OCI-LY7 (cell line): ENCODE measurements around the gene MPV17L2. TPM values are rescaled to one million over a fixed set of nuclear protein-coding genes. Genes with fewer than 3 reads are reported as not detected.

ENCODE experiments used
- BruUV-seq: library from RNA; stranded (reverse); fragments of 400-500 nt; replicated peaks from 2 replicates; lab custom pipeline; 2021; lab: Mats Ljungman, UMichigan
- CTCF ChIA-PET: fragments of 300-600 bp; sonication (Branson Sonifier 250); formaldehyde crosslinking; loops from one replicate; lab custom pipeline; 2022; ENCODE audit warnings: antibody characterized with exemption; ENCODE audit not compliant: unreplicated experiment; lab: Charles Lee
- POLR2A ChIA-PET: fragments of 300-600 bp; sonication (Branson Sonifier 250); formaldehyde crosslinking; loops from one replicate; lab custom pipeline; 2022; ENCODE audit warnings: antibody characterized with exemption; lab: Charles Lee
- DNase-seq: peaks from one replicate; pipeline ENCODE4 v3.0.0-alpha.2; 2015; ENCODE audit warnings: low spot score
- H2AFZ ChIP-seq: fragments of 200-600 bp; sonication (generic), shearing (Covaris generic); 2 replicates; pipeline ENCODE4 v1.6.1; 2014; ENCODE audit warnings: mild to moderate bottlenecking, antibody characterized with exemption, low read length, moderate library complexity
- H3K27ac ChIP-seq: fragments of 200-600 bp; sonication (generic); 2 replicates; pipeline ENCODE4 v1.5.1; 2014; ENCODE audit warnings: mixed run types, low read depth, mild to moderate bottlenecking, moderate library complexity, low read length, inconsistent platforms; ENCODE audit not compliant: poor library complexity, severe bottlenecking
- H3K36me3 ChIP-seq: fragments of 200-600 bp; sonication (generic); 2 replicates; pipeline ENCODE4 v1.6.1; 2014; ENCODE audit warnings: mild to moderate bottlenecking, antibody characterized with exemption, low read length, moderate library complexity, mixed read lengths; ENCODE audit not compliant: insufficient read depth
- H3K4me1 ChIP-seq: fragments of 200-600 bp; sonication (generic); 2 replicates; pipeline ENCODE4 v1.5.1; 2014; ENCODE audit warnings: mild to moderate bottlenecking, low read length; ENCODE audit not compliant: insufficient read depth, poor library complexity, severe bottlenecking
- H3K4me2 ChIP-seq: fragments of 200-600 bp; sonication (generic); 2 replicates; pipeline ENCODE4 v1.6.1; 2014; ENCODE audit warnings: mild to moderate bottlenecking, low read length
- H3K4me3 ChIP-seq: fragments of 200-600 bp; sonication (generic); 2 replicates; pipeline ENCODE4 v1.5.1; 2014; ENCODE audit warnings: mild to moderate bottlenecking, low read depth, low read length; ENCODE audit not compliant: poor library complexity, severe bottlenecking
- H3K79me2 ChIP-seq: fragments of 200-600 bp; sonication (generic); 2 replicates; pipeline ENCODE4 v1.6.1; 2016; ENCODE audit warnings: low read depth, mild to moderate bottlenecking, low read length, moderate library complexity, mixed read lengths; ENCODE audit not compliant: insufficient read depth
- H3K9me2 ChIP-seq: fragments of 200-600 bp; sonication (generic); 2 replicates; pipeline ENCODE4 v1.6.1; 2016; ENCODE audit warnings: mild to moderate bottlenecking, low read length, mixed read lengths; ENCODE audit not compliant: insufficient read depth
- H3K9me3 ChIP-seq: fragments of 200-600 bp; sonication (generic); 2 replicates; pipeline ENCODE4 v1.6.1; 2014; ENCODE audit warnings: mild to moderate bottlenecking, mixed run types, low read length, mixed read lengths
- H4K20me1 ChIP-seq: fragments of 200-600 bp; sonication (generic); 2 replicates; pipeline ENCODE4 v1.6.1; 2014; ENCODE audit warnings: mild to moderate bottlenecking, antibody characterized with exemption, low read length, moderate library complexity, mixed read lengths; ENCODE audit not compliant: insufficient read depth
- EZH2phosphoT487 ChIP-seq: fragments of 200-600 bp; sonication (generic); IDR thresholded peaks from 2 replicates; pipeline ENCODE4 v1.6.1; 2018; ENCODE audit warnings: low read depth, borderline replicate concordance, mild to moderate bottlenecking, mixed run types, antibody characterized with exemption, low read length, moderate library complexity, mixed read lengths
- intact Hi-C: fragments of 100-400 bp; cut with micrococcal nuclease; formaldehyde crosslinking; loops from one replicate; pipeline ENCODE4 v1.10.0; 2022; ENCODE audit not compliant: unreplicated experiment
- total RNA-seq, 2 experiments: library from RNA; depleted of rRNA in 1 of 2; stranded (reverse); fragments of >200 nt in 1 of 2; shearing (Covaris generic) in 1 of 2; gene quantifications; 2 replicates each; pipeline ENCODE4 v1.2.3, GENCODE V29; 2014 to 2022
- TF ChIP-seq, protein P1 (sequence below): fragments of 200-600 bp; sonication (generic); conservative IDR thresholded peaks from 2 replicates; pipeline ENCODE4 v1.5.1; 2014; ENCODE audit warnings: mild to moderate bottlenecking, antibody characterized with exemption, low read length, moderate library complexity, mixed read lengths

Gene MPV17L2
- total RNA-seq, 2 experiments from 2014 or later: 22.6 to 23.7 TPM

DNA sequence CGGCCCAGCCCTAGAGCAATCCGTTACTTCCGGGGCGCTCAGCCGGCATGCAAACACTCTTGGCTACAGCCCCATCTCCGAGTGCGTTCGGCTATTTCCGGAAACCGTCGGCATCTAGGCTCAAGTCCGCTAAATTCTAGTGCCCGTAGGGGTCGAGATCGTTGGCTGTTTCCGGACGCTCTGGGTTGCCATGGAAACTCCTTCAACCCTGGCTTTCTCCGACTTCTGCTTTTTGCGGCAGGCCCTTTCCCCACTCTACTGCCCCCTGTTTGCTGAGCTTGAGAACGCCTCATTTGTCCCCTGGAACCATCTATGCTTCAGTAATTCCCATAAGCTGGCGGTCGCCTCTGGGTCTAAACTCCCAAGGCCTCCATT lies 40.6 kb upstream of the MPV17L2 start:
- BruUV-seq: no TSS peak
- intact Hi-C loops: loop anchor here (2.0 to 5.0 kb wide), 2 partner anchors 34 to 145 kb away; partner anchors contain the start of gene ARRDC2
- H3K9me2 ChIP-seq: no peaks in the 10 kb centered on the region
- H3K27ac ChIP-seq: peak overlapping the region; percentile 90
- no peak for TF ChIP-seq EZH2phosphoT487
- TF ChIP-seq, protein P1, sequence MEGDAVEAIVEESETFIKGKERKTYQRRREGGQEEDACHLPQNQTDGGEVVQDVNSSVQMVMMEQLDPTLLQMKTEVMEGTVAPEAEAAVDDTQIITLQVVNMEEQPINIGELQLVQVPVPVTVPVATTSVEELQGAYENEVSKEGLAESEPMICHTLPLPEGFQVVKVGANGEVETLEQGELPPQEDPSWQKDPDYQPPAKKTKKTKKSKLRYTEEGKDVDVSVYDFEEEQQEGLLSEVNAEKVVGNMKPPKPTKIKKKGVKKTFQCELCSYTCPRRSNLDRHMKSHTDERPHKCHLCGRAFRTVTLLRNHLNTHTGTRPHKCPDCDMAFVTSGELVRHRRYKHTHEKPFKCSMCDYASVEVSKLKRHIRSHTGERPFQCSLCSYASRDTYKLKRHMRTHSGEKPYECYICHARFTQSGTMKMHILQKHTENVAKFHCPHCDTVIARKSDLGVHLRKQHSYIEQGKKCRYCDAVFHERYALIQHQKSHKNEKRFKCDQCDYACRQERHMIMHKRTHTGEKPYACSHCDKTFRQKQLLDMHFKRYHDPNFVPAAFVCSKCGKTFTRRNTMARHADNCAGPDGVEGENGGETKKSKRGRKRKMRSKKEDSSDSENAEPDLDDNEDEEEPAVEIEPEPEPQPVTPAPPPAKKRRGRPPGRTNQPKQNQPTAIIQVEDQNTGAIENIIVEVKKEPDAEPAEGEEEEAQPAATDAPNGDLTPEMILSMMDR: peak; percentile 88
- H4K20me1 ChIP-seq: no peaks in the 10 kb centered on the region
- peak overlapping the region; percentile 94 for H3K4me2 ChIP-seq
- DNase-seq: peak; percentile 100
- CTCF ChIA-PET: no interaction called here
- H3K79me2 ChIP-seq: peaks cover 3% of the 10 kb centered on the region; the same call in 1 of the 2 replicates
- peaks cover 28% of the 10 kb centered on the region for H3K36me3 ChIP-seq
- H3K9me3 ChIP-seq: no peaks in the 10 kb centered on the region
- POLR2A ChIA-PET: no interaction called here
- H3K4me3 ChIP-seq: peak overlapping the region; percentile 82
- H2AFZ ChIP-seq: peak overlapping the region; percentile 58; the same call in 1 of the 2 replicates
- H3K4me1 ChIP-seq: peaks cover 27% of the 10 kb centered on the region

DNA sequence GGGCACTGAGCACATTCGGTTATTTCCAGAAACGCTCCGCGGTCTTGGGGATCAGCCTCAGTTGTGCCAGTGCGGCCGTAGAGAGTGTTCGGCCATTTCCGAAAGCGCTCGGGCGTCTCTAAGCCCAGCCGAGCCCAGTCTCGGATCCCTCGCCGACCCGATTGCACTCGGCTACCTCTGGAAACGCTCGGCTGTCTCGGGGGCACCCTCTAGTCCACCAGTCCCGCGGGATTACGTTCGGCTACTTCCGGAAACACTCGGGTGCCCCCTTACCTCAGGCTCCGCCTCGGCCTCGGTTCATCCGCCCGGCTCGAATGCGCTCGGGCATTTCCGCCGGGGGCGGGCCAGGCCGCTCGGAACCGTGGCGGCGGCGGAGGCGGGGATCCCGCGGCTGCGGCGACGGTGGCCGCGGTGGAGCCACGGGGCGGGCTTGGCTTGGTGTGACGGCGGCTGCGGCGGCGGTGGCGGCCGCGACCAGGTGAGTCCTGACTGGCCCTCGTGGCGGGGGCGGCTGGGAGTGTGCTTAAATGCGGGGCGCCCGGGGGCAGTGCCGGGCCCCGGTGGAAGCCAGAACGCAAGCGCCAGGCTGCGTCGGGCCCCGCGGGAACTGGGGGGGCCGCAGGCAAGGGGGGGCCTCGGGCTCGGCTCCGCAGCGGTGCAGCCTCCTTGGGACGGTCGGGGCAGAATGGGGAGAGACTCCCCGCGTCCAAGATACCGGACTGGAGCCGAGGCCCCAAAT lies 40.0 kb upstream of the MPV17L2 start, which contains the start of gene PIK3R2:
Gene PIK3R2, plus strand, starts transcription at position 347 of the 739 bp plus-strand sequence. CDS start 2,717 bp downstream, outside the sequence.
- DNase-seq: peak; percentile 99
- Histone ChIP-seq H3K4me3 (peak within 1 kb of the TSS; percentile 82), H4K20me1 (no peaks in the 10 kb centered on the region), H3K27ac (peak within 1 kb of the TSS; percentile 90), H2AFZ (peak within 1 kb of the TSS; percentile 58; the same call in 1 of the 2 replicates), H3K4me2 (peak within 1 kb of the TSS; percentile 94), H3K9me3 (no peaks in the 10 kb centered on the region), H3K4me1 (peaks cover 32% of the 10 kb centered on the region), H3K9me2 (no peaks in the 10 kb centered on the region), H3K36me3 (peaks cover 24% of the 10 kb centered on the region; the same call in 1 of the 2 replicates), H3K79me2 (peaks cover 3% of the 10 kb centered on the region; the same call in 1 of the 2 replicates)
- ChIA-PET POLR2A (no interaction called here), CTCF (no interaction called here)
- TF ChIP-seq EZH2phosphoT487: no peak
- TF ChIP-seq, protein P1: peak; percentile 58; the same call in 1 of the 2 replicates
- intact Hi-C loops: loop anchor here (2.0 to 5.0 kb wide), 2 partner anchors 34 to 146 kb away; partner anchors contain the start of gene ARRDC2
- no TSS peak for BruUV-seq
